ENCODE measurements around the gene NOS1AP.
A peak's percentile ranks its signal among the peaks of the same experiment; 100 is the strongest.
"Not testable (repeated sequence)": the region's sequence is repeated elsewhere in the genome, so short reads cannot be mapped to it uniquely, and the experiment has no call there.

NOS1AP gene

DNA sequence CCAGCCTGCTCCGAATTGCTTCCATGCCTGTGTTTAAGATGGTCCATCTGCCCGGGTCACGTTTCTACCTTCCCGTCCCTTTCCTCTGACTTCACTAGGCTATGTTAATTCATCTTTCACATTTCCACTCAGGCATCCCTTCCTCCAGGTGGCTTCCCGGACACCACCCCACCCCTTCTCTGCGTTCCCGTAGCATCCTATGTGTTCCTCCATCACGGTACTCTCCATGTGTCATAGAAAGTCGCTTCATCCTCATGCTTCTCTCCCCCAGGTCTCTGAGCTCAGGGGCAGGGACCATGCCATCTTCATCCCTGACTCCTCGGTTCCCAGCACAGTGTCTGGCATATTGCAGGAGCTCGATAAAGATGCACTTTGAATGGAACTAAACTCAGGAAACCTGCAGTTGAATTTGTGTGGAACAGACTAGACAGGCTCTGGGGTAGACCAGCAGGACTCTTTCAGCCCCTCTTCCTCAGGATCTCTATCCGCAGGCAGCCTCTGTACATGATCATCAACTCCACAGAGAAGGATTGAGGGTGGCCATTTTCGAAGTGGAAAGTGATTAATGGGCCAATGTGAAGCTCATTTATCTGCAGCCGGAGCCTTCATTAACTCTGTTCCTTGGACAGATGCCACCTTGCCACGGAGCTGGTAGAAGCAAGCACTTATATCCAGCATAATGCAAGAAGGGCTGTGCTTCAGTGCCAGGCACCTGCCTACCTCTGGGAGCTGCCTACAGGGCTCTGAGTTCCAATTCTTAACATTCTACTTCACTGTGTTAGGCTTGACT lies 321.1 kb downstream of the NOS1AP start:
- no peak for DNase-seq

GRCh38 chr1:162391790-162392563 lies 322.5 kb downstream of the NOS1AP start:
- DNase-seq: peak; percentile 40

- DNase-seq: no peak
Measured at GRCh38 chr1:162396201-162396906, 326.9 kb downstream of the NOS1AP start.

DNA sequence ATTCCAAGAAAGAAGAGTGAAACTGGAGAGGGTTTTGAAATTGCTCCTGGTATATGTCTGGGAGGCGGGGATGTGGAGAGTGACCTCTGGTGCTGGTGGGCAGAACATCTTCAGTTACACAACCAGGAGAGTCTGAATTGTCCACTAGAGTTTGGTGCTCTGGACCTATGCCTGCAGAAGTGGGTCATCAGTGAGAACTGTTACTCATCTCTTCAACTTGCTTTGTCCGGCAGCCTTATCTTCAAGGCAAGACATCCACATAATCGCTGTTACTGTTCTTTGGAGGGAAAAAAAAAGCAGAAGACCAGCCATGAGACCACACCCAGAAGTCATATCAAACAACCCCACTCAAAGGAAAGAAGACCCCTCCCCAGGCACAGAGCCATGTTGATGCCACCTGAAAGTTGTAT lies 327.6 kb downstream of the NOS1AP start:
- no peak for DNase-seq

GRCh38 chr1:162397943-162398560 lies 328.6 kb downstream of the NOS1AP start:
- no peak for DNase-seq

DNA sequence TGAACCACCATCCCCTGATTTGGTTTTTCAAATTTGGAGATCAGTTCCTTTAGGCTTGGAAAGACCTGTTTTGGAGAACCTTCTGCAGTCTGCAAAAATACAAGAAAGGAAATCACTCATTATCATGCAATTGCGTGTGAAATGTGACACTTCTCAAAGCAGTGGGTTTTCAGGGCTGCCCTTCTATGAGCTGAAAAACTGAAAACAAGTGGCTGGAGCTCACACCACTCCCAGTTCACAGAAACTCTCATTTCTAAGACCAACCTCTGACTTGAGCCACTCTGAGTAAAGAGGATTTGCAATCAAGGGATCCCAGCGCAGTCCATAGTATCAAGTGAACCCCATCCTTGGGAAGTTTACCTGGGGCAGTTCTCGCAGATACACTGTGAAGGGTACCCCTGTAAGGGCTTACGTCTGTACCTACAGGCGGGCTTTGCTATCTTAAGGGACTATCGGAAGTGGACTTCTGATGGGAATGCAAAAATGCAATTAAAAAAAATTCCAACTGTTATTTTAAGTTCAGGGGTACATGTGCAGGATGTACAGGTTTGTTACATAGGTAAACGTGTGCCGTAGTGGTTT lies 329.6 kb downstream of the NOS1AP start:
- DNase-seq: no peak

- no peak for DNase-seq
Measured at GRCh38 chr1:162400790-162401355, 331.4 kb downstream of the NOS1AP start.

DNA sequence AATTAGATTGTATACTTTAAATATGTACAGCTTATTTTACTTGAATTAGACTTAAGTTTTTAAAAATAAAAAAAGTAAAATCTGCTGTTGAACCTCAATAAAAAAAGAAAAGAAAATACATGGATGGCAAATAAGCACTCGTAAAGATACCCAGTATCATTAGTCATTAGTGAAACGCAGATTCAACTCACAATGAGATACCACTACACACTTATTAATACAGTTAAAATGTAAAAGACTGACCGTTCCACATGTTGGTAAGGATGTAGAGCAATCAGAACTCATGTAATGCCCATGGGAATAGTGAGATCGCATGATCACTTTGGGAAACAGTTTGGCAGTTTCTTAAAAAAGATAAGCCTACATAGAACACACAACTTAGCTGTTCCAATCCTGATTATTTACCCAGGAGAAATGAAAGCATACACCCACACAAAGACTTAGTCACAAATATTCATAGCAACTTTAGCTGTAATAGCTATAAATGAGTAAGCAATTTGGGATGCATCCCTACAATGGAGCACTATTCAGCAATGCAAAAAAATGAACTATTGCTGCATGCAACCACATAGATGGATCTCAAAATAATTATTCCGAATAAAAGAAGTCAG lies 335.2 kb downstream of the NOS1AP start:
- DNase-seq: no peak

- DNase-seq: no peak
Measured at GRCh38 chr1:162405800-162406199, 336.3 kb downstream of the NOS1AP start.

DNA sequence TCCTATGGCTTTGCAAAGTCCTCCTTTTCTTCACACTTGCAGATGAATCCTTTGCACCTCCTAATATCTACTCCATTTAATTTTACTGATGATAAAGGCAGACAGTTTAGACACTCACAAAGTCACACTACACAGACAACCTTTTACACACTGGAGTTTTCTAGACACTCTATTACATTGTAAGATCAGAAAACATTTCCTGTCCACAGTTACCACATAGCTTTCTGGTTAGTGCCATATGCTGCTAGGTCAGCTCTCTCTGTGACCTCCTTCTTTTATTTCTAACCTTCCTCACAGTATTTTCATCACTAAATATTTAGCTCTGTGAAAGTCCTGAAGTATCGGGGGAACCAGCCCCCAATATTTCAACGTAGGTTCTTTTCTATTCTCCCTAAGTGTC lies 337.3 kb downstream of the NOS1AP start:
- DNase-seq: no peak

GRCh38 chr1:162407539-162407938 lies 338.0 kb downstream of the NOS1AP start:
- no peak for DNase-seq

DNA sequence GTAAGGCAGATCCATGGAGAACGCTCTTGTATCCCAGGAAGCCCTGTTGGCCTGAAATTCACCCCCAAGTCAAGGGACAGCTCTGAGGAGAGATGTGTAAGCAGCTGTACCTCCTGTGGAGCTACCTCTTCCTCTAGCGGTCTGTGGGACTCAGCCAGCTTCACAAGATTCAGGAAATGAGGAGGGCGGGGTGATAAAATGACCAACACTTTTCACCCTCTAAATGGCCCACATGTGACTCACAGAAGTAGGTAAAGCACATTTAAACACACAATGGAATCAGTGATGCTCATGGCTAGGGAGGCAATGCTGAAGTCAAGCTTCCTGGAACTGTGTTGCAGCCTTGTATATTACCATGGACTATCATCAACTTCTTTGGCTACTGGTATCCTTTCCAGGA lies 342.5 kb downstream of the NOS1AP start, which contains the start of gene SH2D1B:
SH2D1B (minus strand) TSS at position 135 of the 400 bp plus-strand sequence; CDS start at position 15, 120 bp downstream.
- DNase-seq: no peak

GRCh38 chr1:162416215-162416614 lies 346.7 kb downstream of the NOS1AP start:
- no peak for DNase-seq

GRCh38 chr1:162416909-162417308 lies 347.4 kb downstream of the NOS1AP start:
- no peak for DNase-seq

DNA sequence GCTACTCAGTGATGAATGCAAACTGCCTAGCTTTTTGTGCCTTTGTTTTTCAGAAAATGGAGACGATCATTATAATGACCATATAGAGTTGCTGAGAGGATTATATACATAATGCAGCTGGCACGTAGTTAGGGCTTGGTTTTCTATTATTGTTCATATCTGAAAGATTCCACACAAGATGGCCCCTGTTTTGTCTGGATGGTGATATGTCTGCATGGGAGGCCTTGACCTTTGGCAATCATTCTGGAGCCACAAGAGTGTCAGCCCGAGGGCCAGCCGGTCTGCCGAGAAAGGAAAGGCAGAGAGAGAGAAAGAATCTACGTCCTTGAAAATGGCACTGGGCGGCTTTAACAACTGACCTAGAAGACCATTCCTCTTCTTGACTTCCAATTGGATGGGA lies 348.2 kb downstream of the NOS1AP start:
- DNase-seq: no peak

- DNase-seq: not testable (repeated sequence)
Measured at GRCh38 chr1:162418584-162418983, 349.1 kb downstream of the NOS1AP start.

DNA sequence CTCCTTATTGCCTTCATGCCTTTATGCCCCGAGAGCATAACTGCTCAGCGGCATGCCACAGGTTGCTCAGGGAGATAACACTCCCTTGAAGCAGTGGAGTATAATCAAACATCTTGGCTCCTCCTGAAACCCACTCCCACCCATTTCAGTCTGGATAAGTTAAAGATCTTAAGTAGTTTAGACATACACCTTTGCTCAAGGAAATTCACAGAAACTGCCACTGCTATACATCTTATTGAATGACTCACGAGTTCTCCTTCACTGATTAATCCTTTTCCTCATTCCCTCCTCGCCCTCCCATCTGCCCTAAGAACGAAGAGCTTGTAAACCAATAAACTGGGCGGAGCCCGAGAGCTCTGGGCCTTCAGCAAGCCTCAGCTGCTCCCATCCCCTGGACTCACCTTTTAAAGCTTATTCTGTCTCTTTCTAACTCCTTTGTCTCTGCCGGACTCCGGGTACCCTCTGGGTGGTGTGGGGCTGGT lies 350.0 kb downstream of the NOS1AP start:
- not testable (repeated sequence) for DNase-seq
